Naive thymus-derived CD4-positive, alpha-beta T cell (primary cell): ENCODE results near the gene NME7. TPM values are rescaled to one million over a fixed set of nuclear protein-coding genes. Genes with fewer than 3 reads are reported as not detected.

Source experiments
- ATAC-seq: fragments of 150-1000 bp; cut with Tn5 transposase; 2 replicates; pipeline ENCODE4 v1.10.0; 2021; ENCODE audit warnings: mild to moderate bottlenecking, moderate library complexity
- CTCF ChIA-PET: fragments of 350-600 bp; sonication (Branson Sonifier 250); formaldehyde crosslinking; loops from one replicate; lab custom pipeline; 2021; ENCODE audit warnings: antibody characterized with exemption; lab: Charles Lee
- POLR2A ChIA-PET: fragments of 350-600 bp; sonication (Branson Sonifier 250); formaldehyde crosslinking; loops from one replicate; lab custom pipeline; 2021; ENCODE audit warnings: antibody characterized with exemption, inconsistent platforms; lab: Charles Lee
- DNase-seq, 9 donors: peaks; one replicate each; pipeline versions ENCODE4 v3.0.0 to v3.0.0-alpha.2; 2020 to 2022; ENCODE audit warnings: mixed read lengths in 1 of 9
- H3K27ac ChIP-seq: one replicate; pipeline ENCODE4 v1.7.0; 2013; ENCODE audit warnings: mild to moderate bottlenecking, low read depth, low read length, moderate library complexity
- H3K27me3 ChIP-seq, 2 donors: one replicate each; pipeline ENCODE4 v1.7.0; 2013; ENCODE audit warnings: low read length in 2 of 2, mild to moderate bottlenecking in 2 of 2, moderate library complexity in 2 of 2; ENCODE audit not compliant: control insufficient read depth in 2 of 2, insufficient read depth in 2 of 2
- H3K36me3 ChIP-seq, 3 experiments: 1 replicate in 2 of 3; 2 replicates in 1 of 3; pipeline ENCODE4 v1.7.0; 2013; ENCODE audit warnings: low read length in 3 of 3, mild to moderate bottlenecking in 3 of 3, moderate library complexity in 1 of 3; ENCODE audit not compliant: insufficient read depth in 3 of 3, control insufficient read depth in 2 of 3
- H3K4me1 ChIP-seq, 2 donors: one replicate each; pipeline ENCODE4 v1.7.0; 2013; ENCODE audit warnings: low read length in 2 of 2, mild to moderate bottlenecking in 2 of 2, moderate library complexity in 1 of 2; ENCODE audit not compliant: control insufficient read depth in 2 of 2, insufficient read depth in 2 of 2
- H3K4me3 ChIP-seq: 2 replicates; pipeline ENCODE4 v1.7.0; 2013; ENCODE audit warnings: mild to moderate bottlenecking, low read length
- H3K9me3 ChIP-seq, 3 experiments: 1 replicate in 2 of 3; 2 replicates in 1 of 3; pipeline ENCODE4 v1.7.0; 2013; ENCODE audit warnings: low read length in 3 of 3; ENCODE audit not compliant: control insufficient read depth in 2 of 3
- H3K27ac Mint-ChIP-seq, 9 donors: one replicate each; pipeline ENCODE4 v1.8.0; 2020 to 2022; ENCODE audit warnings: mixed read lengths in 9 of 9, mild to moderate bottlenecking in 8 of 9, moderate library complexity in 5 of 9, inconsistent platforms in 2 of 9
- H3K27me3 Mint-ChIP-seq, 5 donors: one replicate each; pipeline ENCODE4 v1.8.0; 2021 to 2022; ENCODE audit warnings: mixed read lengths in 5 of 5, mild to moderate bottlenecking in 1 of 5
- H3K36me3 Mint-ChIP-seq, 5 donors: one replicate each; pipeline ENCODE4 v1.8.0; 2020 to 2022; ENCODE audit warnings: mixed read lengths in 5 of 5, mild to moderate bottlenecking in 3 of 5, inconsistent platforms in 1 of 5
- H3K4me1 Mint-ChIP-seq, 7 donors: one replicate each; pipeline ENCODE4 v1.8.0; 2020 to 2022; ENCODE audit warnings: mixed read lengths in 7 of 7, mild to moderate bottlenecking in 3 of 7, inconsistent platforms in 1 of 7
- H3K4me3 Mint-ChIP-seq, 10 donors: one replicate each; pipeline ENCODE4 v1.8.0; 2020 to 2022; ENCODE audit warnings: mild to moderate bottlenecking in 10 of 10, mixed read lengths in 10 of 10, moderate library complexity in 6 of 10, inconsistent platforms in 2 of 10
- H3K9me3 Mint-ChIP-seq, 11 donors: one replicate each; pipeline ENCODE4 v1.8.0; 2020 to 2022; ENCODE audit warnings: mixed read lengths in 11 of 11, mild to moderate bottlenecking in 4 of 11, inconsistent platforms in 1 of 11, moderate library complexity in 1 of 11
- intact Hi-C, 2 donors: fragments of 100-400 bp; cut with micrococcal nuclease; formaldehyde crosslinking; loops; one replicate each; pipeline ENCODE4 v1.15.1; 2023
- polyA plus RNA-seq, 2 donors: library from polyadenylated mRNA; unstranded; fragments of 300-500 nt; fragmentation: Illumina TruSeq; gene quantifications; one replicate each; pipeline ENCODE4 v1.2.3, GENCODE V29; 2021
- total RNA-seq, 6 experiments: library from RNA in 5 of 6; stranded (reverse) in 5 of 6; gene quantifications; 1 replicate in 5 of 6; 2 replicates in 1 of 6; pipeline ENCODE4 v1.2.3 and lab custom pipeline; 2021 to 2026

The NME7 gene
- total and polyA plus RNA-seq, 7 experiments from 2014 or later: 8.6 to 18.6 (median 12.9) TPM

DNA sequence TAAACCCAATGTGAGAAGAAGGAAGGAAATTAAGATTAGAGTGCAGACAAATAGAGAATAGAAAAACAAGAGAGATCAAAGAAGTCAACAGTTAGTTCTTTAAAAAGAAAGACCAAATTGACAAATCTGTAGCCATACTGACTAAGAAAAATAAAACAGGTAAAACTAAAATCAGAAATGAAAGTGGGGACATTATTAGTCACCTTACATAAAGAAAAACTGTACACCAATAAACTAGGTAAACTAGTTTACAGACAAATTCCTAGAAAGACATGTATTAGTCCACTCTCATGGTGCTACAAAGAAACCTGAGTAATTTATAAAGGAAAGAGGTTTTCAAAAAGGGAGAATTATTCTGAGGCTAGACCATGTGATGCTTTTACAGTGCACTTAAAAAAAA, 22.7 kb upstream of the NME7 start:
- POLR2A ChIA-PET: no interaction called here
- no peak for DNase-seq
- ATAC-seq: no peak
- Mint-ChIP-seq H3K4me1 (peaks cover 0 to 13% (median 0%) of the 10 kb centered on the region in 7 donors), H3K27ac (no peak overlapping the region), H3K36me3 (peaks cover 26 to 73% (median 59%) of the 10 kb centered on the region in 5 donors), H3K9me3 (no peaks in the 10 kb centered on the region), H3K4me3 (no peak overlapping the region), H3K27me3 (no peaks in the 10 kb centered on the region)
- CTCF ChIA-PET: no interaction called here
- Histone ChIP-seq H3K27ac (no peak overlapping the region), H3K27me3 (no peaks in the 10 kb centered on the region), H3K4me1 (no peaks in the 10 kb centered on the region), H3K4me3 (no peak overlapping the region), H3K9me3 (no peaks in the 10 kb centered on the region), H3K36me3 (peaks cover 0 to 43% (median under 1%) of the 10 kb centered on the region in 3 experiments)
- intact Hi-C loops: no loop called here

DNA sequence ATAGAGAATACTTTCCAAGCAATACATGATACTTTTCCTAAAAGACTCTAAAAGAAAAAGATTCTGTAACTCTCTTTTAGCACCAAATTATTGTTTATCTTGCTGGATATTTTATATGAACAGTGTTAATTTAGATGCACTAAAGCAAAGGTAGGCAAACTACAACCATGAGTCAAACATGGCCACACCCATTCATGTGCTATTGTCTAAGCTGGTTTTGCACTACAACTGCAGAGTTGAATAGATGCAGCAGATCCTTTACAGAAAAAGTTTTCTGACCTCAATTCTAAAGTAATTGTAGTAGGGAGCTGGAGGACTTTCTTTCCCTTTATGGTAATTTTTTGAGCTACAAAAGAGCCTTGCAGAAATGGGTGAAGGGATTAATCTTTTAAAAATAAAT, 19.8 kb upstream of the NME7 start:
- H3K27me3 Mint-ChIP-seq: no peaks in the 10 kb centered on the region
- Histone ChIP-seq H3K4me3 (no peak overlapping the region), H3K4me1 (no peaks in the 10 kb centered on the region), H3K36me3 (peaks cover 9 to 57% (median 16%) of the 10 kb centered on the region in 3 experiments), H3K9me3 (no peaks in the 10 kb centered on the region), H3K27me3 (no peaks in the 10 kb centered on the region), H3K27ac (no peak overlapping the region)
- H3K4me1 Mint-ChIP-seq: peaks cover 0 to 13% (median 0%) of the 10 kb centered on the region in 7 donors
- H3K4me3 Mint-ChIP-seq: no peak overlapping the region
- ChIA-PET POLR2A (no interaction called here), CTCF (no interaction called here)
- ATAC-seq (no peak), DNase-seq (no peak)
- no peak overlapping the region for H3K27ac Mint-ChIP-seq
- H3K36me3 Mint-ChIP-seq: peaks cover 26 to 49% (median 45%) of the 10 kb centered on the region in 5 donors
- H3K9me3 Mint-ChIP-seq: no peaks in the 10 kb centered on the region
- intact Hi-C loops: no loop called here

DNA sequence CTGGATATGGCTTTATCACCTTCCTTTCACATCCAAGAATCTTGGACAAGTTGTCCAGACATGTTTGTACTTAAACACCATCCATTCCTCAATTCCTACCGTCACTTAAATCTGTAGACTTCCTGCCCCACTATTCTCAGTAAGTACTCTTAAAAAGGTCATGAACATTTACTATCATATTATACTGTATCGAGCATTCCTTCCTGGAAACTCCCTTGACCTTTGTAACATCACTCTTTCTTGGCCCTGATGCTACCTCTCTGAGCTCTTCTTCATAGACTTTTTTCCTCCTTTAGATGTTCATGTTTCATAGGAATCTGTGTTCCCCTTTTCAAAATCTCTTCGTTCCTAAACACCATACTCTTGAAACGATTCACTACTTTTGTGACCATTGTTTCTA, 15.9 kb upstream of the NME7 start:
- ChIA-PET POLR2A (no interaction called here), CTCF (no interaction called here)
- H3K27ac ChIP-seq: no peak overlapping the region
- no peaks in the 10 kb centered on the region for H3K9me3 ChIP-seq
- H3K4me1 ChIP-seq: no peaks in the 10 kb centered on the region
- intact Hi-C loops: no loop called here
- Mint-ChIP-seq H3K4me3 (no peak overlapping the region), H3K4me1 (peaks cover 0 to 5% (median 2%) of the 10 kb centered on the region in 7 donors), H3K36me3 (peaks cover 17 to 49% (median 28%) of the 10 kb centered on the region in 5 donors), H3K9me3 (no peaks in the 10 kb centered on the region), H3K27me3 (no peaks in the 10 kb centered on the region), H3K27ac (no peak overlapping the region)
- ATAC-seq (no peak), DNase-seq (no peak)
- H3K36me3 ChIP-seq: peaks cover 12 to 64% (median 16%) of the 10 kb centered on the region in 3 experiments
- no peaks in the 10 kb centered on the region for H3K27me3 ChIP-seq
- H3K4me3 ChIP-seq: no peak overlapping the region

DNA sequence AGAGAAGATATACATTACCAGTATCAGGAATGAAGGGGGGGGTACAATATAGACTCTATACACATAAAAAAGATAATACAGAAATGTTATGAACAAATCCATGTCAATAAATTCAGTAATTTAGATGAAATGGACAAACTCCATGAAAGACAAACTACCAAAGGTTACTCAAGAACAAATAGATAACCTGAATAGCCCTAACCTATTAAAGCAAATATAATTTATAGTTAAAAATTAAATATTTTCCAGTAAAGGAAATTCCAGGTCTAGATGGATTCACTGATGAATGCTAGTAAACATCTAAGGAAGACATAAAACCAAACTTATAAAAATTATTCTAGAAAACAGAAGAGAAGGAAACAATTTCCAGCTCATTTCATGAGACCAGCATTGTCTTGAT, 13.6 kb upstream of the NME7 start:
- Histone ChIP-seq H3K4me3 (no peak overlapping the region), H3K27me3 (no peaks in the 10 kb centered on the region), H3K9me3 (no peaks in the 10 kb centered on the region), H3K27ac (no peak overlapping the region), H3K36me3 (peaks cover 16 to 72% (median 18%) of the 10 kb centered on the region in 3 experiments), H3K4me1 (no peaks in the 10 kb centered on the region)
- Mint-ChIP-seq H3K36me3 (peaks cover 14 to 52% (median 31%) of the 10 kb centered on the region in 5 donors), H3K27ac (peak overlapping the region in 2 of 9 donors; percentile 4 to 11), H3K4me1 (peaks cover 0 to 13% (median 2%) of the 10 kb centered on the region in 7 donors), H3K9me3 (no peaks in the 10 kb centered on the region), H3K27me3 (no peaks in the 10 kb centered on the region), H3K4me3 (no peak overlapping the region)
- DNase-seq: no peak
- intact Hi-C loops: no loop called here
- ChIA-PET POLR2A (no interaction called here), CTCF (no interaction called here)
- no peak for ATAC-seq

GRCh38 chr1:169371404-169371803, 3.8 kb upstream of the NME7 start:
- H3K27ac Mint-ChIP-seq: peak overlapping the region in 3 of 9 donors; percentile 38 to 72 (median 42)
- ATAC-seq (no peak), DNase-seq (peak in 4 of 9 donors; percentile 19 to 49 (median 24))
- peaks cover 2 to 25% (median 21%) of the 10 kb centered on the region in 5 donors for H3K36me3 Mint-ChIP-seq
- Histone ChIP-seq H3K4me1 (peaks cover 4 to 14% of the 10 kb centered on the region in 2 donors), H3K27ac (peak overlapping the region; percentile 27), H3K9me3 (no peaks in the 10 kb centered on the region), H3K4me3 (no peak overlapping the region), H3K36me3 (peaks cover 0 to 11% (median 0%) of the 10 kb centered on the region in 3 experiments), H3K27me3 (no peaks in the 10 kb centered on the region)
- H3K27me3 Mint-ChIP-seq: no peaks in the 10 kb centered on the region
- H3K4me3 Mint-ChIP-seq: peak overlapping the region in 4 of 10 donors; percentile 23 to 76 (median 52)
- H3K9me3 Mint-ChIP-seq: no peaks in the 10 kb centered on the region
- POLR2A ChIA-PET: no interaction called here
- CTCF ChIA-PET: no interaction called here
- intact Hi-C loops: loop anchor here in 1 of 2 donors (5.0 kb wide), 1 partner anchor 216 kb away; the partner anchor contains the start of gene F5
- H3K4me1 Mint-ChIP-seq: peaks cover 12 to 34% (median 26%) of the 10 kb centered on the region in 7 donors

DNA sequence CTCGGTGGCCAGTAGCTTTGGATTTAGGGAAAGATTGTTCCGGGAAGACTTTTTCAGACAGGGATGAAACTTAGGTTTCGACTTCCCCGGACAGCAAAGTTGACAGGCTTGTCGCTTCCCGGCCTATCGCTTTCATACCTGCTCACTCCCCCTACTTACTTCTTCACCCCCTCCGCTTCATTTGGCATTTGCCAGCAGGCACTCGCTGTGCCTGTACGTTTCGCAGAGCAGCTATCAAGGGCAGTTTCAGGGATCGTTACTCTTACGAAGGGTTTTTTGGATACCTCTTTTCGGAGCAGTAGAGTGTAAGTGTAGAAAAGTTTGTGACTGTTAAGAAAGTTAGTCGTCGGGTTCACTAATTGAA, 791 bp upstream of the NME7 start:
- peak in 7 of 9 donors; percentile 7 to 45 (median 22) for DNase-seq
- peaks cover 0 to 5% (median 0%) of the 10 kb centered on the region in 11 donors for H3K9me3 Mint-ChIP-seq
- Histone ChIP-seq H3K4me1 (peaks cover 4 to 14% of the 10 kb centered on the region in 2 donors), H3K9me3 (no peaks in the 10 kb centered on the region), H3K36me3 (peaks cover 0 to 5% (median 0%) of the 10 kb centered on the region in 3 experiments), H3K27ac (peak overlapping the region; percentile 85), H3K4me3 (peak overlapping the region; percentile 87), H3K27me3 (no peaks in the 10 kb centered on the region)
- ChIA-PET POLR2A (interaction anchor here (0.9 to 1.3 kb wide), 5 partner anchors 18 to 1025 kb away, joined by 4 to 7 read pairs (median 5); partner anchors contain the start of gene SCYL3), CTCF (interaction anchor here (0.5 to 1.5 kb wide), 4 partner anchors 20 to 928 kb away, joined by 3 read pairs; no protein-coding TSS in a partner anchor)
- intact Hi-C loops: loop anchor here (1.0 to 10.0 kb wide), 17 partner anchors 58 to 1946 kb away; partner anchors contain the start of genes ATP1B1 (in 1 of the 2), CCDC181 (in 1 of the 2), FMO4 (in 1 of the 2) and GORAB (in 1 of the 2)
- H3K36me3 Mint-ChIP-seq: peaks cover 0 to 35% (median 16%) of the 10 kb centered on the region in 5 donors
- H3K27me3 Mint-ChIP-seq: no peaks in the 10 kb centered on the region
- H3K4me3 Mint-ChIP-seq: no peak overlapping the region
- no peak for ATAC-seq
- peaks cover 21 to 46% (median 33%) of the 10 kb centered on the region in 7 donors for H3K4me1 Mint-ChIP-seq
- no peak overlapping the region for H3K27ac Mint-ChIP-seq
